ENCODE results near the gene IL11RA. TPM values are rescaled to one million over a fixed set of nuclear protein-coding genes. Genes with fewer than 3 reads are reported as not detected.

IL11RA gene
- total RNA-seq, 6 experiments from 2014 or later = 9.7 to 21.5 (median 14.7) TPM

DNA sequence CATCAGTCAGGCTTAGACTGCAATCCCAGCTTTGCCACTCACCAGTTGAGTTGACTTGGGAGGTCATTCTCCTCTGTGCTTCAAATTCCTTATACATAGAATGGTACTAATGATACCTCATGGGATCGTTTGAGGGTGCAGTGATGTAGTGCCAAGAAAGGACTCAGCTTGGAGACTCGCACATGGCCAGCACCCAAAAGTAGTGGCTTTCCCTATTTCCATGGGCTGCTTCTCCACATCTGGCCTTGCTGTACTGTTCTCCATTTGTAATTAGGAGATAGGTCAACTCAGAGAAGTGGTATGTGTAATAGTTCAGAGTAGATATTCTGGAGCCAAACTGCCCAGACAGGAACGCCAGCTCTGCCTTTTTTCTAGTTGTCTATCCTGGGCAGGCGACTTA is 33.6 kb downstream of the IL11RA start:
- Histone ChIP-seq H3K36me3 (no peaks in the 10 kb centered on the region), H3K4me3 (no peak overlapping the region), H3K4me1 (peaks cover 0 to 29% (median 13%) of the 10 kb centered on the region in 4 donors), H3K27me3 (no peaks in the 10 kb centered on the region), H3K9me3 (no peaks in the 10 kb centered on the region), H3K27ac (no peak overlapping the region)
- intact Hi-C loops (cut with DNase I) = no loop called here
- ATAC-seq (no peak), DNase-seq (no peak)
- TF ChIP-seq, protein P1, sequence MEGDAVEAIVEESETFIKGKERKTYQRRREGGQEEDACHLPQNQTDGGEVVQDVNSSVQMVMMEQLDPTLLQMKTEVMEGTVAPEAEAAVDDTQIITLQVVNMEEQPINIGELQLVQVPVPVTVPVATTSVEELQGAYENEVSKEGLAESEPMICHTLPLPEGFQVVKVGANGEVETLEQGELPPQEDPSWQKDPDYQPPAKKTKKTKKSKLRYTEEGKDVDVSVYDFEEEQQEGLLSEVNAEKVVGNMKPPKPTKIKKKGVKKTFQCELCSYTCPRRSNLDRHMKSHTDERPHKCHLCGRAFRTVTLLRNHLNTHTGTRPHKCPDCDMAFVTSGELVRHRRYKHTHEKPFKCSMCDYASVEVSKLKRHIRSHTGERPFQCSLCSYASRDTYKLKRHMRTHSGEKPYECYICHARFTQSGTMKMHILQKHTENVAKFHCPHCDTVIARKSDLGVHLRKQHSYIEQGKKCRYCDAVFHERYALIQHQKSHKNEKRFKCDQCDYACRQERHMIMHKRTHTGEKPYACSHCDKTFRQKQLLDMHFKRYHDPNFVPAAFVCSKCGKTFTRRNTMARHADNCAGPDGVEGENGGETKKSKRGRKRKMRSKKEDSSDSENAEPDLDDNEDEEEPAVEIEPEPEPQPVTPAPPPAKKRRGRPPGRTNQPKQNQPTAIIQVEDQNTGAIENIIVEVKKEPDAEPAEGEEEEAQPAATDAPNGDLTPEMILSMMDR (IDR thresholded peaks at IDR 0.05) = no peak
- no peak for TF ChIP-seq POLR2A (IDR thresholded peaks at IDR 0.05)
- WGBS (ENCODE audit: insufficient coverage, low coverage, low lambda C conversion rate, missing lambda C conversion rate) = 47% methylated on average over 3 of the region's 4 CpGs

DNA sequence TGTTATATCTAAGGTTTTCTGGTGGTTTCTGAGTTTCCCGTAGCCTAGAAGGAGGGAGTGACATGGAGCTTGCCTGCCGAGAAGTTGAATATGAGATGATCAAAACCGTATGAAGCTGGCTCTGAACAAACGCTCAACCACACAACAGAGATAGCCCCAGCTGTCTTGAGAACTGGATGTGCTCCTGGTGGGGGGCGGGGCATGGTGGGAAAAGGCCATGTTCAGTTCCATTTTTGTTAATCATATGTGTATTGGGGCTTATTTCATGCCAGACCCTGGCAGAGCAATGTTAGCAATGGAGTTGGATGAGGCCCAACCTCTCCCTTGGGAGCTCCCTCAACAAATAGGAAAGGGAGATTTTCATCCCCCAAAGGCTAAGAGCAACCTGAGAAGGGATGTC is 34.2 kb downstream of the IL11RA start:
- Histone ChIP-seq H3K27ac (no peak overlapping the region), H3K4me1 (peaks cover 0 to 29% (median 13%) of the 10 kb centered on the region in 4 donors), H3K9me3 (no peaks in the 10 kb centered on the region), H3K4me3 (no peak overlapping the region), H3K27me3 (no peaks in the 10 kb centered on the region), H3K36me3 (no peaks in the 10 kb centered on the region)
- no peak for DNase-seq
- ATAC-seq = no peak
- intact Hi-C loops (cut with DNase I) = no loop called here
- TF ChIP-seq, protein P1 (IDR thresholded peaks at IDR 0.05) = no peak
- no peak for TF ChIP-seq POLR2A (IDR thresholded peaks at IDR 0.05)
- WGBS (ENCODE audit: insufficient coverage, low coverage, low lambda C conversion rate, missing lambda C conversion rate) = 71% methylated on average over 4 of the region's 5 CpGs

DNA sequence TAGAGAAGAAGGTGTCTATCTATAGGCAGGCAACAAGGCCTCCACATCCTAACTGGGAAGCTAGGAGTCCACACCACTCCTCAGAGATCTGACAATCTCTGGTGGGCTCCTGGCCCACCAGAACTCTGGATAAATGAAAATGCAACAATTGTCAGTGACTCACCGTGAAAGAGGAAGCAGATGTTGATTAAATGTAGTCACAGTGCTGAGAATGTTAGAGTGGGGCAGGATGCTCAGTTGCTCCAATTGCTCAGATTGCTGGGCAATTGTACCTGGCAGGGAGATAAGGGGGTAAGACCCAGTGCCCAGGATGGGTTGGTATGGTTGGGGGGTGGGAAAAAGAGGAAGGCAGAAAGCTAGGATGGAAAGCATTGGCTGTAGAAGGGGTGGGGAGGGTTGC is 34.7 kb downstream of the IL11RA start:
- Histone ChIP-seq H3K4me1 (peaks cover 0 to 29% (median 13%) of the 10 kb centered on the region in 4 donors), H3K27ac (no peak overlapping the region), H3K9me3 (no peaks in the 10 kb centered on the region), H3K36me3 (no peaks in the 10 kb centered on the region), H3K27me3 (no peaks in the 10 kb centered on the region), H3K4me3 (no peak overlapping the region)
- no peak for ATAC-seq
- 58% methylated on average over 1 of the region's 1 CpG for WGBS (ENCODE audit: insufficient coverage, low coverage, low lambda C conversion rate, missing lambda C conversion rate)
- intact Hi-C loops (cut with DNase I) = no loop called here
- TF ChIP-seq POLR2A (IDR thresholded peaks at IDR 0.05) = no peak
- TF ChIP-seq, protein P1 (IDR thresholded peaks at IDR 0.05) = no peak
- DNase-seq = no peak

DNA sequence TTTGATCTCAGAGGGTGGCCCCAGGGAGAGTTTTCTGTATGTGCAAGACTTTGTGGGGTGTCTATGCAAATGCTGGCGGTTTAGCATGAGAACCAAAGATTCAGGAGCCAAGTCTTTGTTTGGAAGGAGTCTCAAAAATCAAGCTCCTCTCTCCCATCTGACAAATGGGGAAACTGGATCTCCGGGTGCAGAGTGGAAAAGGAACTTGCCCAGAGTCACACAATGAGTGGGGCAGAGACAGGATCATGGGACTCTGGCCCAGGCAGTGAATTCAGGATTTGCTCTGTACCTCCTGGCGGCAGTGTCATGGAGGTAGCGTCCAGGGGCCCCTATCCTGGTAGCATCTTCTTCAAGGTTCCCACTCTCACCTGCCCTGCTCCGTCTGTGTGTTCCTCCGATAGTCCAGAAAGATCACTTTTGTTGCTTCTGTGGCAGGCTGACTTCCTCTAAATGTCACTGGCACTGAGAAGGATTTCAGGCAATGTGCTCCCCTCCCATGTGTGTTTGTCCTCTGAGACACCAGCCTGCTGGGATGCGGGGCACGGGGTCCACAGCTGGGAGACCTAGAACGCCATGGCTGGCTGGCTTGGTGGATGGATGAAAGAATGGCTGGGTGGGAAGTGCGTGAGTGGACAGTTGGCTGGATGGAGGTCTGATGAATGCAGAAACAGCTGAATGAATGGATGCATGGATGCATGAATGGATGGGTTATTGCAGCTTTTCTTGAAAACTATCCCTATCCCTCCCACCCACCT is 35.5 kb downstream of the IL11RA start:
- H3K27me3 ChIP-seq = no peaks in the 10 kb centered on the region
- no peaks in the 10 kb centered on the region for H3K9me3 ChIP-seq
- no peak for DNase-seq
- H3K4me3 ChIP-seq = no peak overlapping the region
- intact Hi-C loops (cut with DNase I) = no loop called here
- peak overlapping the region in 1 of 3 donors; percentile 45 for H3K27ac ChIP-seq
- no peak for ATAC-seq
- WGBS (ENCODE audit: insufficient coverage, low coverage, low lambda C conversion rate, missing lambda C conversion rate) = 82% methylated on average over 7 of the region's 10 CpGs
- no peaks in the 10 kb centered on the region for H3K36me3 ChIP-seq
- H3K4me1 ChIP-seq = peaks cover 0 to 29% (median 13%) of the 10 kb centered on the region in 4 donors
- no peak for TF ChIP-seq POLR2A (IDR thresholded peaks at IDR 0.05)
- TF ChIP-seq, protein P1 (IDR thresholded peaks at IDR 0.05) = no peak

All from right lobe of liver (tissue), 6 donors.